HCT116 (cell line): ENCODE results near the gene MARS1. TPM values are rescaled to one million over a fixed set of nuclear protein-coding genes. Genes with fewer than 3 reads are reported as not detected.
A peak's percentile ranks its signal among the peaks of the same experiment; 100 is the strongest.

Source experiments
- ATAC-seq: fragments of 200-7000 bp; cut with Tn5 transposase; 2 replicates; pipeline ENCODE4 v1.9.1; 2020; ENCODE audit warnings: mild to moderate bottlenecking, moderate library complexity
- BruUV-seq: library from RNA; stranded (reverse); fragments of 400-500 nt; replicated peaks from 2 replicates; lab custom pipeline; 2021; lab: Mats Ljungman, UMichigan
- CTCF ChIA-PET: fragments of 300-600 bp; sonication (Branson Sonifier 250); formaldehyde crosslinking; loops from one replicate; lab custom pipeline; 2021; ENCODE audit warnings: antibody characterized with exemption; lab: Charles Lee
- POLR2A ChIA-PET: fragments of 300-600, 350-600 bp; sonication (Branson Sonifier 250); formaldehyde crosslinking; loops from one replicate; lab custom pipeline; 2021; ENCODE audit warnings: antibody characterized with exemption; lab: Charles Lee
- RAD21 ChIA-PET, 2 experiments: fragments of 300-600 bp; sonication (Branson Sonifier 250); formaldehyde crosslinking; loops; one replicate each; lab custom pipeline; 2023; ENCODE audit warnings: low total read pairs in 2 of 2; ENCODE audit not compliant: uncharacterized antibody in 2 of 2, unreplicated experiment in 2 of 2, low non-redundant PET in 1 of 2; lab: Charles Lee
- DNase-seq: peaks from one replicate; pipeline ENCODE4 v3.0.0-alpha.2; 2010; ENCODE audit warnings: low read depth, low spot score
- H2AFZ ChIP-seq: fragments of 200-600 bp; shearing (Covaris generic), sonication (generic); 2 replicates; pipeline ENCODE4 v1.6.1; 2017; ENCODE audit warnings: low read depth, mixed run types, mixed read lengths, antibody characterized with exemption, low read length; ENCODE audit not compliant: poor library complexity, severe bottlenecking
- H3K27ac ChIP-seq: 2 replicates; pipeline ENCODE4 v1.5.1; 2012; ENCODE audit warnings: low read depth, low read length
- H3K27me3 ChIP-seq: fragments of 200-600 bp; sonication (generic); 2 replicates; pipeline ENCODE4 v1.6.1; 2016; ENCODE audit warnings: mixed run types, low read length, mixed read lengths; ENCODE audit not compliant: insufficient read depth
- H3K36me3 ChIP-seq, 2 experiments: fragments of 200-500 bp in 1 of 2; fragments of 200-600 bp in 1 of 2; sonication (Bioruptor generic) in 1 of 2; sonication (generic) in 1 of 2; 2 replicates each; pipeline versions ENCODE4 v1.5.1 to v1.6.1; 2014 to 2016; ENCODE audit warnings: low read length in 2 of 2, inconsistent platforms in 1 of 2, mixed read lengths in 1 of 2, mixed run types in 1 of 2; ENCODE audit not compliant: insufficient read depth in 2 of 2, control insufficient read depth in 1 of 2
- H3K4me1 ChIP-seq, 2 experiments: fragments of 200-600 bp in 1 of 2; sonication (generic) in 1 of 2; 2 replicates each; pipeline versions ENCODE4 v1.5.1 to v1.6.1; 2012 to 2017; ENCODE audit warnings: low read length in 2 of 2, inconsistent platforms in 1 of 2, mild to moderate bottlenecking in 1 of 2, mixed read lengths in 1 of 2, mixed run types in 1 of 2, moderate library complexity in 1 of 2; ENCODE audit not compliant: insufficient read depth in 2 of 2, control insufficient read depth in 1 of 2
- H3K4me2 ChIP-seq: fragments of 200-600 bp; sonication (generic); 2 replicates; pipeline ENCODE4 v1.6.1; 2017; ENCODE audit warnings: mixed run types, low read length, mixed read lengths
- H3K4me3 ChIP-seq, 2 experiments: fragments of 200-600 bp in 1 of 2; sonication (generic) in 1 of 2; replicated peaks in 1 of 2; 2 replicates each; pipeline ENCODE4 v1.5.1; 2011 to 2016; ENCODE audit warnings: low read length in 2 of 2, control low read depth in 1 of 2, low read depth in 1 of 2, mild to moderate bottlenecking in 1 of 2, mixed read lengths in 1 of 2, mixed run types in 1 of 2
- H3K79me2 ChIP-seq: fragments of 200-600 bp; sonication (generic); 2 replicates; pipeline ENCODE4 v1.6.1; 2017; ENCODE audit warnings: mild to moderate bottlenecking, mixed run types, low read length, moderate library complexity, mixed read lengths; ENCODE audit not compliant: insufficient read depth
- H3K9ac ChIP-seq: fragments of 200-600 bp; sonication (generic); 2 replicates; pipeline ENCODE4 v1.6.1; 2016; ENCODE audit warnings: low read length, mixed read lengths
- H3K9me2 ChIP-seq: fragments of 200-600 bp; sonication (generic), shearing (Covaris generic); 2 replicates; pipeline ENCODE4 v1.6.1; 2017; ENCODE audit warnings: mixed run types, mild to moderate bottlenecking, moderate library complexity; ENCODE audit not compliant: insufficient read depth
- H3K9me3 ChIP-seq, 2 experiments: fragments of 200-500 bp in 1 of 2; fragments of 200-600 bp in 1 of 2; sonication (Bioruptor generic) in 1 of 2; sonication (generic) in 1 of 2; 2 replicates each; pipeline ENCODE4 v1.6.1; 2014 to 2017; ENCODE audit warnings: low read length in 2 of 2, mixed read lengths in 2 of 2, inconsistent platforms in 1 of 2, low read depth in 1 of 2, mild to moderate bottlenecking in 1 of 2, mixed run types in 1 of 2, moderate library complexity in 1 of 2; ENCODE audit not compliant: control insufficient read depth in 1 of 2, insufficient read depth in 1 of 2
- H4K20me1 ChIP-seq: fragments of 200-600 bp; sonication (generic), shearing (Covaris generic); 2 replicates; pipeline ENCODE4 v1.6.1; 2017; ENCODE audit warnings: mixed run types, mild to moderate bottlenecking, moderate library complexity; ENCODE audit not compliant: insufficient read depth
- EGR1 ChIP-seq: IDR thresholded peaks from 2 replicates; pipeline ENCODE4 v1.6.1; 2012; ENCODE audit warnings: low read depth
- ELF1 ChIP-seq: IDR thresholded peaks from 2 replicates; pipeline ENCODE4 v1.6.1; 2012; ENCODE audit warnings: low read depth, borderline replicate concordance
- EZH2 ChIP-seq: fragments of 200-600 bp; sonication (generic); IDR thresholded peaks from 2 replicates; pipeline ENCODE4 v1.6.1; 2017; ENCODE audit warnings: antibody characterized with exemption, mixed run types
- JUND ChIP-seq: IDR thresholded peaks from 2 replicates; pipeline ENCODE4 v1.6.1; 2012
- REST ChIP-seq: IDR thresholded peaks from 2 replicates; pipeline ENCODE4 v1.6.1; 2012; ENCODE audit warnings: low read depth
- ZNF274 ChIP-seq: fragments of 200-500 bp; sonication (Bioruptor generic); IDR thresholded peaks from 2 replicates; pipeline ENCODE4 v1.6.1; 2014; ENCODE audit warnings: mild to moderate bottlenecking, low read depth, low read length, inconsistent platforms
- intact Hi-C: fragments of 100-400 bp; cut with micrococcal nuclease; formaldehyde crosslinking; loops from 2 replicates; pipeline ENCODE4 v1.10.0; 2022
- total RNA-seq: library from RNA; stranded (reverse); gene quantifications from one replicate; pipeline ENCODE4 v1.2.1, GENCODE V29; 2021; ENCODE audit not compliant: unreplicated experiment
- TF ChIP-seq, protein P1 (sequence below): IDR thresholded peaks from 2 replicates; pipeline ENCODE4 v1.6.1; 2012

Gene MARS1
- total RNA-seq, 1 experiment from 2014 or later = 344 TPM

DNA sequence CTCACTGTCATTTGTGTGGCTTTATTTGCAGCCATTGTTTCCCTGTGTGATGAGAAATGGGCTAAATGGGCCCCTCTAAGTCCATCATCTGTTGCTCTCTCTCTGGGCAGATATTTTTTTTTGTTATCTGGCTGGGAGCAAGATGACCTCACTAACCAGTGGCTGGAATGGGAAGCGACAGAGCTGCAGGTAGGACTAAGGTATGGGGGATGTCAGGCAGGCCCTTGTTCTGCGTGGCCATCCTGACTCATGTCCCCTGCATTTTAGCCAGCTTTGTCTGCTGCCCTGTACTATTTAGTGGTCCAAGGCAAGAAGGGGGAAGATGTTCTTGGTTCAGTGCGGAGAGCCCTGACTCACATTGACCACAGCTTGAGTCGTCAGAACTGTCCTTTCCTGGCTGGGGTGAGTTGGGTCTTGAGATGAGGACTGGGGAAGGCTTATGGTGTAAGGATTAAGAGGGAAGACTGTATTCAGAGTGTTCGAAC is 1.3 kb downstream of the MARS1 start:
- Histone ChIP-seq H3K4me1 (peaks cover 4 to 14% of the 10 kb centered on the region in 2 experiments; a peak in 3 of 4 replicates), H3K4me3 (peak overlapping the region; percentile 97 to 100), H3K9me3 (no peaks in the 10 kb centered on the region), H3K79me2 (peaks cover 41% of the 10 kb centered on the region), H4K20me1 (no peaks in the 10 kb centered on the region), H3K9ac (peak overlapping the region; percentile 76), H2AFZ (no peak overlapping the region), H3K27me3 (no peaks in the 10 kb centered on the region), H3K9me2 (no peaks in the 10 kb centered on the region), H3K27ac (no peak overlapping the region), H3K4me2 (peak overlapping the region; percentile 86), H3K36me3 (peaks cover 21 to 35% of the 10 kb centered on the region in 2 experiments)
- ChIA-PET RAD21 (no interaction called here), CTCF (no interaction called here), POLR2A (interaction anchor here (1.3 kb wide), 1 partner anchor 31 kb away, joined by 3 read pairs; the partner anchor contains the start of gene DDIT3)
- intact Hi-C loops = no loop called here
- DNase-seq (no peak), ATAC-seq (no peak)
- TF ChIP-seq, protein P1, sequence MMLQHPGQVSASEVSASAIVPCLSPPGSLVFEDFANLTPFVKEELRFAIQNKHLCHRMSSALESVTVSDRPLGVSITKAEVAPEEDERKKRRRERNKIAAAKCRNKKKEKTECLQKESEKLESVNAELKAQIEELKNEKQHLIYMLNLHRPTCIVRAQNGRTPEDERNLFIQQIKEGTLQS = no peak
- TF ChIP-seq REST (no peak), ELF1 (no peak), JUND (no peak), ZNF274 (no peak), EZH2 (no peak), EGR1 (no peak)
- TSS peak; percentile 46 for BruUV-seq
